Keratinocyte (primary cell): ENCODE data around the gene CFAP54. TPM values are rescaled to one million over a fixed set of nuclear protein-coding genes. Genes with fewer than 3 reads are reported as not detected.

Source experiments
- DNase-seq: peaks from one replicate; pipeline ENCODE4 v3.0.0-alpha.2; 2011; ENCODE audit warnings: low read depth, missing footprints, low spot score
- FAIRE-seq: peaks from 2 replicates; lab custom pipeline; 2011; peaks lifted over from hg19 to GRCh38; lab: Jason Lieb, UNC
- H2AFZ ChIP-seq: 2 replicates; pipeline ENCODE4 v1.6.0; 2012; ENCODE audit warnings: low read length, control low read depth, inconsistent platforms; ENCODE audit not compliant: control insufficient read depth
- H3K27ac ChIP-seq: 2 replicates; pipeline ENCODE4 v1.5.1; 2011; ENCODE audit warnings: low read length; ENCODE audit not compliant: control insufficient read depth, insufficient read depth
- H3K27me3 ChIP-seq: 3 replicates; pipeline ENCODE4 v1.6.0; 2011; ENCODE audit warnings: low read length; ENCODE audit not compliant: control insufficient read depth, insufficient read depth; ENCODE audit errors: extremely low read depth
- H3K36me3 ChIP-seq, 2 experiments: 2 replicates in 1 of 2; 3 replicates in 1 of 2; pipeline ENCODE4 v1.5.1; 2011; ENCODE audit warnings: low read length in 2 of 2, mild to moderate bottlenecking in 1 of 2; ENCODE audit not compliant: control insufficient read depth in 2 of 2, insufficient read depth in 2 of 2; ENCODE audit errors: extremely low read depth in 1 of 2
- H3K4me1 ChIP-seq: 3 replicates; pipeline ENCODE4 v1.5.1; 2011; ENCODE audit warnings: low read length; ENCODE audit not compliant: control insufficient read depth, insufficient read depth; ENCODE audit errors: extremely low read depth
- H3K4me2 ChIP-seq: 3 replicates; pipeline ENCODE4 v1.6.0; 2011; ENCODE audit warnings: low read depth, low read length; ENCODE audit not compliant: control insufficient read depth, insufficient read depth; ENCODE audit errors: extremely low read depth
- H3K4me3 ChIP-seq, 3 experiments: fragments of 200-600 bp in 1 of 3; sonication (generic) in 1 of 3; 2 replicates in 2 of 3; 3 replicates in 1 of 3; pipeline ENCODE4 v1.5.1; 2011 to 2016; ENCODE audit warnings: low read length in 3 of 3, mild to moderate bottlenecking in 3 of 3, control low read depth in 2 of 3, inconsistent platforms in 1 of 3, low read depth in 1 of 3, mixed read lengths in 1 of 3, mixed run types in 1 of 3, moderate library complexity in 1 of 3; ENCODE audit not compliant: control insufficient read depth in 2 of 3, insufficient read depth in 2 of 3; ENCODE audit errors: extremely low read depth in 1 of 3
- H3K79me2 ChIP-seq: 2 replicates; pipeline ENCODE4 v1.6.0; 2012; ENCODE audit warnings: low read length; ENCODE audit not compliant: control insufficient read depth, insufficient read depth
- H3K9ac ChIP-seq: 3 replicates; pipeline ENCODE4 v1.6.0; 2011; ENCODE audit warnings: low read length; ENCODE audit not compliant: control insufficient read depth, insufficient read depth; ENCODE audit errors: extremely low read depth
- H3K9me1 ChIP-seq: 3 replicates; pipeline ENCODE4 v1.6.0; 2011; ENCODE audit warnings: low read length; ENCODE audit not compliant: control insufficient read depth, insufficient read depth; ENCODE audit errors: extremely low read depth
- H3K9me3 ChIP-seq: 2 replicates; pipeline ENCODE4 v1.5.1; 2012; ENCODE audit warnings: low read depth, low read length; ENCODE audit not compliant: control insufficient read depth
- H4K20me1 ChIP-seq: 3 replicates; pipeline ENCODE4 v1.6.0; 2011; ENCODE audit warnings: low read length; ENCODE audit not compliant: control insufficient read depth, insufficient read depth; ENCODE audit errors: extremely low read depth
- CTCF ChIP-seq, 3 experiments: IDR thresholded peaks in 1 of 3; conservative IDR thresholded peaks in 1 of 3; optimal IDR thresholded peaks in 1 of 3; 2 replicates in 2 of 3; 3 replicates in 1 of 3; pipeline versions ENCODE3 to v1.5.1; 2011; ENCODE audit warnings: low read length in 3 of 3, mild to moderate bottlenecking in 3 of 3, moderate library complexity in 2 of 3, control low read depth in 1 of 3, inconsistent platforms in 1 of 3; ENCODE audit not compliant: insufficient read depth in 2 of 3; ENCODE audit errors: extremely low read depth in 1 of 3
- EZH2 ChIP-seq: IDR thresholded peaks from one replicate; pipeline ENCODE4 v1.6.1; 2012; ENCODE audit warnings: inconsistent platforms, mild to moderate bottlenecking, low read length, moderate library complexity
- dilution Hi-C: fragments of 300-500 bp; cut with MboI; formaldehyde crosslinking; loops from one replicate; pipeline ENCODE4 v1.7.0; 2020; ENCODE audit warnings: low sequenced_read_pairs; ENCODE audit not compliant: extremely low pct_ligation_motif_present
- polyA plus RNA-seq, 5 experiments: library from polyadenylated mRNA; depleted of rRNA in 3 of 5; stranded (reverse) in 3 of 5; stranded (forward) in 1 of 5; unstranded in 1 of 5; fragments of >200 nt; gene quantifications; 1 replicate in 1 of 5; 2 replicates in 3 of 5; 3 replicates in 1 of 5; pipeline versions ENCODE4 v1.2.1 to v1.2.3, GENCODE V29; 2011 to 2012; ENCODE audit warnings: missing spikeins in 2 of 5, low read depth in 1 of 5, low replicate concordance in 1 of 5

The CFAP54 gene
- polyA plus RNA-seq, 1 donor (not counting 4 experiments of a cell fraction or from before 2014, with no cell fraction given): 1.2 TPM

- Histone ChIP-seq H4K20me1 (no peaks in the 10 kb centered on the region), H2AFZ (no peak overlapping the region), H3K4me2 (no peak overlapping the region), H3K9me3 (no peaks in the 10 kb centered on the region), H3K36me3 (peaks cover 2 to 6% of the 10 kb centered on the region in 2 experiments), H3K79me2 (peaks cover 49% of the 10 kb centered on the region), H3K9me1 (no peaks in the 10 kb centered on the region), H3K27me3 (no peaks in the 10 kb centered on the region), H3K4me1 (peaks cover 7% of the 10 kb centered on the region), H3K27ac (no peak overlapping the region), H3K4me3 (no peak overlapping the region), H3K9ac (no peak overlapping the region)
- dilution Hi-C loops: no loop called here
- TF ChIP-seq EZH2 (no peak), CTCF (optimal IDR thresholded peaks at IDR 0.05 in 1 of 3, IDR thresholded peaks at IDR 0.05 in 1 of 3, conservative IDR thresholded peaks at IDR 0.05 in 1 of 3; ENCODE audit: extremely low read depth in 1 of 3, insufficient read depth in 2 of 3, low read length in 3 of 3) (no peak)
- no peak for DNase-seq
- FAIRE-seq: no peak
Observed at GRCh38 chr12:96912261-96912660, 422.9 kb downstream of the CFAP54 start.

- Histone ChIP-seq H3K36me3 (peaks cover 2 to 6% of the 10 kb centered on the region in 2 experiments), H3K4me3 (no peak overlapping the region), H3K27me3 (no peaks in the 10 kb centered on the region), H3K9me1 (no peaks in the 10 kb centered on the region), H3K9me3 (no peaks in the 10 kb centered on the region), H3K4me1 (peaks cover 6% of the 10 kb centered on the region), H3K4me2 (no peak overlapping the region), H2AFZ (no peak overlapping the region), H3K79me2 (peaks cover 42% of the 10 kb centered on the region), H4K20me1 (no peaks in the 10 kb centered on the region), H3K27ac (no peak overlapping the region), H3K9ac (no peak overlapping the region)
- no peak for TF ChIP-seq EZH2
- TF ChIP-seq CTCF (optimal IDR thresholded peaks at IDR 0.05 in 1 of 3, IDR thresholded peaks at IDR 0.05 in 1 of 3, conservative IDR thresholded peaks at IDR 0.05 in 1 of 3; ENCODE audit: extremely low read depth in 1 of 3, insufficient read depth in 2 of 3, low read length in 3 of 3): no peak
- FAIRE-seq (no peak), DNase-seq (no peak)
- dilution Hi-C loops: no loop called here
Observed at GRCh38 chr12:96912943-96913342, 423.6 kb downstream of the CFAP54 start.
